GM20431 (cell line): ENCODE measurements around the gene BNIPL.

Source experiments
- in situ Hi-C: fragments of 300-500 bp; cut with MseI, MboI; formaldehyde crosslinking; loops from one replicate; pipeline ENCODE4 v1.15.0; 2020; ENCODE audit warnings: low sequenced_read_pairs; ENCODE audit not compliant: unreplicated experiment

BNIPL gene

DNA sequence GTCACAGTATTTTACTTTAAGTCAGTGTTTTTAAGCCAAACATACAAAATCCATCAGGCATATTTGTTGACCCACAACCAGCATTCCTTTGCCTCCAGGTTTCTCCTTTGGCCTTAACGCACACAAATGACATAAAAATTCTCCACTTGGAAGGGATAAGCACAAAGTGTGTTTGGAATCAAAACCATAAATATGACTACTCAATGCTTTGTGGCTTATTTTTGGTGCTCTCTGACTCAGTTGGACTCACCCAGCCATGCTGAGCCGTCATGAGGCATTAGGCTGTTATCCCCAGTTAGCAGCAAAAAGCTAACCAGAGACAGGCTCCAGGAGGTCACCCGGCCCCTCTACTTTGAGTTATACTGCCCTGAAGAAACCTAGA lies 27.2 kb upstream of the BNIPL start:
- in situ Hi-C loops: no loop called here

DNA sequence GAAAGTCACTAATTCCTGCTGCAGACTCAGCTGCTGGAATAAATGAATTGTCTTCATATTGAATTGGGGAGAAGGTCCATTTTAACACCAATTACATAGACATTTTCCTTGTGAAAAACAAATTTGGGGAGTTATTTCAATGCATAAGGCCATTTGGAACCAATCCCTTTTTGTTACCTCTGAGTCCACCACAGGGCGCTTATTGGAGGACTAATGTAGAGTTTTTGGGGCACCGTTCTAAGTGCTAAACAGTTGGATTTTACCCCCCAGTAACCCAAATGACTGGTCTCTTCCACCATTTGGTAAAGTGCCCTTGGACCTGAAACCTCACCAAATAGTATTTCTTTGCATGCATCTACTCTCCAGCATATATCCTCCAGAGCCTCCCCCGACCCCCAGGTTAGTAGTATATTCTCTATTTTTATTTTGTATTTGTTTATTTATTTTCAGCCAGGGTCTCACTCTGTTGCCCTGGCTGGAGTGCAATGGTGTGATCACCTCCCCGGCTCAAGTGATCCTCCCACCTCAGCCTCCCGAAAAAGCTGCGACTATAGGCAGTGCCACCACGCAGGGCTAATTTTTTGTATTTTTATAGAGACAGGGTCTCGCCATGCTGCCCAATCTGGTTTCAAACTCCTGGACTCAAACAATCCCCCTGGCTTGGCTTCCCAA lies 26.6 kb upstream of the BNIPL start:
- in situ Hi-C loops: no loop called here

DNA sequence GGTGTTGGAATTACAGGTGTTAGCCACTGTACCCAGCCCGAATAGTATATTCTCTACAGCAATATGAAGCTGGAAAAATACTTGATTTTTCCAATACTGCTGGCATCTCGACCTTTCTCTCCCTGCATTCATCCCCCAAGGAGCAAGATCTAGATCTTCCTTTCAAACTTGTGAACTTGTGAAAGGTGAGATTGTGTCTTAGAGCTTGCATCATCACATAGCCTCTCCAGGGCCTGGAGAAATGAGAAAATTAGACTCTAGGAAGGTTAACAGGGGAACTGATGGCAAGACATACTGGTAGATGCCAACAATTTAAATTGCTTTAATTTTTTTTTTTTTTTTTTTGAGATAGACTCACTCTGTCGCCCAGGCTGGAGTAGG lies 26.1 kb upstream of the BNIPL start:
- in situ Hi-C loops: no loop called here

DNA sequence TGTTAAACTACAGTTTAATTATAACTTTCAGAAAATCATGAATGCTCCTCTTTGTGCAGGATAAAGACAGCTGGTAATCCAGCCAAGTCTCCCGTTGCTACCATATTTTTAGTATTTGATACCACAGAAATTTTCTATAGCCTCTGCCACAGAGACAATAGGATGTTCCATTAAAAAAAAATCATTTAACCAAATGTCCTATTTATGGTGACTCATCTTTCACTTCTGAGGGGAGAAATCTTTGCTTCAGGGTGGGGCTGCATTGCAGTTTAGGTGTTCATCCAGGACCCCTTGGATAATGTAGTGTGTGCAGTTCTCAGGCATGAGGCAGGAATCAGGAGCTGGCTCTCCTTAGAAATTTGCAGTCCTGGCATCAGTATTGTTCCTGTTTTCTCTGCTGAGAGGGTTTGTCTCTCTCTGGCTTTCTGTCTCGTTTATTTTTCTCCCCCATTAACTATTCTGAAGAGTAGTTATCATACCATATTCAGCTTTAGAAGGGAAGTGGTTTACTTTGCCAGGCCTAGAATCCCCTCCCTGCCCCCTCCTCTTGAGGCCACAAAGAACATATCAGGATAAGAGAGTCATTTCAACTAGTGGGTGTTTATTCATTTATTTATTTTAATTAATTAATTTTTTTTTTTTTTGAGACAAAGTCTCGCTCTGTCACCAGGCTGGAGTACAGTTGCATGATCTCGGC lies 25.1 kb upstream of the BNIPL start:
- in situ Hi-C loops: no loop called here

DNA sequence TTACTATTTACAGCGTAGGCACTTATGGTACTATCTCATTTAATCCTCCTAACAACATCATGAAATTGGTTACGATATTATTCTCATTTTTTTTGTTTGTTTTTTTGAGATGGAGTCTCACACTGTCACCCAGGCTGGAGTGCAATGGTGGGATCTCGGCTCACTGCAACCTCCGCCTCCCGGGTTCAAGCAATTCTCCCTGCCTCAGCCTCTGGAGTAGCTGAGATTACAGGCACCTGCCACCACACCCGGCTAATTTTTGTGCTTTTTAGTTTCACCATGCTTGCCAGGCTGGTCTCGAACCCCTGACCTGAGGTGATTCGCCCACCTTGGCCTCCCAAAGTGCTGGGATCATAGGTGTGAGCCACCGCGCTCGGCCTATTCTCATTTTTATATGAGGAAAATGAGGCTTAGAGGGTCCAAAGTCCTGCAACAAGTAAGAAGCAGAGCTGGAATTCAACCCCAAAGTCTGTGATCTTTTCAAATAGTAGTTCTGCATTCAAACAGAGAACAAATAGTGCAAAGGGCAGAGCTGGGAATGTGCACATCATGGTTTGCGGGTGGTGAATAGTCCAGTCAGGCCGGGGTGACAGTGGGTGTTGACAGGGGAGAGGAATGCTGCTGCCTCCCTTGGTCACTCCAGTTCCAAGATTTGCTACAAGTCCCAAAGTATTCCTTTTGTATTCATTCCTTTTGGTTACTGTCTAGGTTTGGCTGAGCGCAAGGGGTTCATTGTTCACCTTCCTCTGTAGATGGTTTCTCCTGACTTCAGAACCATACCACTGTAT lies 23.5 kb upstream of the BNIPL start:
- in situ Hi-C loops: no loop called here

DNA sequence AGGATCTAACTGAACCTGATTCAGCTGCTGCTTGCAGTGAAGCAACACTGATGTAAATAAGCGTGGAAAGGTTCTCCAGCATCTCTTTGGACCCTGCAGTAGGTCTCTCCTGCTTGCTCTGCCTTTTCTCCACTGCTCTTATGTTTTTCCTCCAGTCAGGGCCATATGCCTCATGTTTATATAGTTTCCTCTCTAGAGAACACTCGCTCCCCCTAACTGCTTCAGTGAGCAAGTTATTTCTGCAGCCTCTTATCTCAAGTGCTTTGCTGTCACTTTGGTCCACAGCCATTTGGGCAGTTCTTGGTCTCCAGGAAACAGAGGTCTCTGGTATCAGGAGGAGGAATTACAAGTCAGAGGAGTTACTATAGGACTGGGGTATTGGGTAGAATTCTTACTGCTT lies 22.9 kb upstream of the BNIPL start:
- in situ Hi-C loops: no loop called here

DNA sequence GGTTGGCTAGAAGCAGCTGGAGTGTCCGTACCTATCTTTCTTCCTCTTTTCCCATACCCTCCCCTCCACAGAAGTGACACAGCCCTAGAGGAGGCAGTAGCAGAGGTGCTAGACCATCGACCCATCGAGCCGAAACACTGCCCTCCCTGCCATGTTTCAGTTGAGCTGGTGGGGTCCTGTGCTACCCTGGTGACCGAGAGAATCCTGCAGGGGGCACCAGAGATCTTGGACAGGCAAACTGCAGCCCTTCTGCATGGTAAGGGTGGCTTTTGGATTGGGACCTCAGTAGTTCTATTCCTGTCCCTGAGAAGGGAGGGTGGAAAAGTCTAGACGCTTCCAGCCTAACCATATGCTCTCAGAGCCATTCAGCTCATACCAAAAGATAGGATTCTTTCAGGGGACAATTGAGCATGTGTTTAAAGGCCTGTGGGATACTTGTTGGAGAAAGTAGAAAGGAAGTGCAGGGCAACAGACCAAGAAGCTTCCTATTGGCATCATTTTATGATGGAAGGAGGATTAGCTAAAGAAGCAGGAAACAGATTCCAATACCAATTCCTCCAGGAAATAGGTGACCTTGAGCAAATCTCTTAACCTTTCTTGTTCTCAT lies 11.7 kb upstream of the BNIPL start:
- in situ Hi-C loops: no loop called here

DNA sequence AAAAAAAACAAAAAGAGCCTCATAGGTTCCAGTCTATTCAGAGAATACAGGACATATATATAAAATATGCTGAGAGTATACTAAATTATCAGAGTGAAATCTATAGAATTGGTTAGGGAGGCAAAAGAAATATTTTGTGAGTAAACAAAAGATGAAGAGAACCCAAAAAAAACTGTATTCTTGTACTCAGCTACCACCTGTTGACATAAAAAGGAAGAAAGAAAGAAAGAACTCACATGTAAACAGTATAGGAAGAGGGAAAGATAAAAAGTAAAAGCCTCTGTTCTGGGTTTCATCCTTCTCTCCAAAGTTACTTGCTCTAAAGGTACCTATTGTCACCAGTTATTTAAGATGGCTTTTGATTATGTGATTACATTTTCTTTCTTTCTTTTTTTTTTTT lies 9.9 kb upstream of the BNIPL start:
- in situ Hi-C loops: no loop called here

DNA sequence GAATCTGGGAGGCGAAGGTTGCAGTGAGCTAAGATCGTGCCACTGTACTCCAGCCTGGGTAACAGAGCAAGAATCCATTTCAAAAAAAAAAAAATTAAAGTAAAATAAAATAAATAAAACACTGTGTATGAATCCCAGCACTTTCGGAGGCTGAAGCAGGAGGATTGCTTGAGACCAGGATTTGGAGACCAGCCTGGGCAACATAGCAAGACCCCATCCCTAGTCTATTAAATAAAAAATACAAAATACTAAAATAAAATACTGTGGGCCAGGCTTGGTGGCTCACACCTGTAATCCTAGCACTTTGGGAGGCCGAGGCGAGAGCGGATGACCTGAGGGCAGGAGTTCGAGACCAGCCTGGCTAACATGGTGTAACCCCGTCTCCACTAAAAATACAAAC lies 4.2 kb upstream of the BNIPL start:
- in situ Hi-C loops: no loop called here

DNA sequence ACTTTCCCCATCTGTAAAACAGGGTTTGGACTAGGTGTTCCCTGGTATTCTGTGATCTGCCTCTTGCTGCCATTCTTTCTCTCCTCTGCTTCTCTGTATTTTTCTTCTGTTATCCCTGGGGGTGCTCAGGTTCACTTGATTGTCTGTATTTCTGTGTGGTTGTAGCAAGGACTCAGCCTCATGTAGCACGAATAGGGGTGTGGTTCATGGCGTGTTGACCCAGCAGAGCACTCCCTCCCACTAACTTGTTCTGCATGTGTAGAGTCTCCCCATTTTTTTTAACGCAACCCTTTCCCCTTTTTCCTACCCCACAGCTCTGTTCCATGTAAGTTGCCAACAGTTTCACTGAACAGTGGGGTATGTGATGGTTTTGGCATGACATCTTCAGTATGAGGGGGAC lies 1.2 kb upstream of the BNIPL start:
- in situ Hi-C loops: no loop called here

DNA sequence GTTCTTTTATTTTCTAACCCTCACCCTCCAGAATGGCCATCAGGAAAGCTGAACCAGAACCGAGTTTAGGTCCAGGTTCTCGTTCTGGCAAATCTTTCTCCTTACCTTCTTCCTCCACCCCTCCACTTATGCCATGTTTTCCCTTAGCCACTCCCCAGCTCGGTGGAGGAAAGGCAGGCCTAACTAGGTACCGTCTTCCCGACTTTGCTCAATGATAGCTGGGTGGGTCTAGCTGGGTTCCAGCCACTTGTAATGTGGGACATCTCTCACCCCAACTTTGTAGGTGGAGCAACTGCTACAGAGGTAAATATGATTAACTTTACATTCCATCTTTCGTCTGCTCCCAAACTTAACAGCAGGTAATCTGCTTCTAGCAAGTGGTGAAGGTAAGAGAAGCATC lies 646 bp downstream of the BNIPL start:
- in situ Hi-C loops: no loop called here

DNA sequence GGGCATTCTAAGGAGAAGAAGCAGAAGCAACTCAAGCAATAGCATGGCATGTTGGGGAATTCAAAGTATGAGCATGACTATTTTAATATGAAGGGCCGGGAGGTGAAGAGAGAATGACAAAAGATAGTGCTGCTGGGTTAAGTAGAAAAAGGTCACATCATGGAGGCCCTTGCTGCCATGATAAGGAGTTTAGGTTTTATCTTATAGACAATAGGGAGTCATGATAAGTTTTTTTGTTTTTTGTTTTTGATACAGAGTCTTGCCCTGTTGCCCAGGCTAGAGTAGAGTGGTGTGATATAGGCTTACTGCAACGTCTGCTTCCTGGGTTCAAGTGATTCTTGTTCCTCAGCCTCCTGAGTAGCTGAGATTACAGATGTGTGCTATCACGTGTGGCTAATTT lies 3.1 kb downstream of the BNIPL start:
- in situ Hi-C loops: no loop called here

DNA sequence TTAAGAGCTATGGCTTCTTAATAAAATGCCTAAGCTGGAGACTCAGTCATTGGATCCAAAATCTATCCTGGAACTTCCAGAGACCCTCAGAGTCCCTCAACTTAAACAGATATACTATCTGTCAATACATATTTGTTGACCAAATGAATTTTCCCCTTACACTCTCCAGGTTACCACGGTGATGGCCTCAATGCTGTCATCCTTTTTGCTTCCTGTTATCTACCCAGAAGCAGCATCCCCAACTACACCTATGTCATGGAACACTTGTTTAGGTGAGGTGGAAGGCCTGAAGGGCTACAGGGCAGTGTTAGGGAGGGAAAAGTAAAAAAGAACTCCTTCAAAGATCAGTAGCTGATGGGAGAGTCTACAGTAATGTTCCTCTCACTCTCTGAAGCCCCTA lies 6.8 kb downstream of the BNIPL start:
- in situ Hi-C loops: no loop called here

DNA sequence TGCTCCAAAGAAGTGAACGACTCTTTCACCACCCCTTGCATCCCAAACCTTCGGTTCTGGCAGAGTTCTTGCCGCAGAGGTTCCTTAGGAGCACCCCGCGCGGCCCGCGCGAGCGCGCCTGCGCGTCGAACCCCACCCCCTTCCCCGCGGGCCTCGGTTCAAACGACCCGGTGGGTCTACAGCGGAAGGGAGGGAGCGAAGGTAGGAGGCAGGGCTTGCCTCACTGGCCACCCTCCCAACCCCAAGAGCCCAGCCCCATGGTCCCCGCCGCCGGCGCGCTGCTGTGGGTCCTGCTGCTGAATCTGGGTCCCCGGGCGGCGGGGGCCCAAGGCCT lies 11.2 kb downstream of the BNIPL start, which contains the start of gene C1orf56:
Gene C1orf56, plus strand, starts transcription at position 161 of the 334 bp plus-strand sequence. Its CDS starts 97 bp downstream, at position 258.
- in situ Hi-C loops: no loop called here

DNA sequence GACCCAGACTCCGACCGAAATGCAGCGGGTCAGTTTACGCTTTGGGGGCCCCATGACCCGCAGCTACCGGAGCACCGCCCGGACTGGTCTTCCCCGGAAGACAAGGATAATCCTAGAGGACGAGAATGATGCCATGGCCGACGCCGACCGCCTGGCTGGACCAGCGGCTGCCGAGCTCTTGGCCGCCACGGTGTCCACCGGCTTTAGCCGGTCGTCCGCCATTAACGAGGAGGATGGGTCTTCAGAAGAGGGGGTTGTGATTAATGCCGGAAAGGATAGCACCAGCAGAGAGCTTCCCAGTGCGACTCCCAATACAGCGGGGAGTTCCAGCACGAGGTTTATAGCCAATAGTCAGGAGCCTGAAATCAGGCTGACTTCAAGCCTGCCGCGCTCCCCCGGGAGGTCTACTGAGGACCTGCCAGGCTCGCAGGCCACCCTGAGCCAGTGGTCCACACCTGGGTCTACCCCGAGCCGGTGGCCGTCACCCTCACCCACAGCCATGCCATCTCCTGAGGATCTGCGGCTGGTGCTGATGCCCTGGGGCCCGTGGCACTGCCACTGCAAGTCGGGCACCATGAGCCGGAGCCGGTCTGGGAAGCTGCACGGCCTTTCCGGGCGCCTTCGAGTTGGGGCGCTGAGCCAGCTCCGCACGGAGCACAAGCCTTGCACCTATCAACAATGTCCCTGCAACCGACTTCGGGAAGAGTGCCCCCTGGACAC lies 11.7 kb downstream of the BNIPL start:
- in situ Hi-C loops: no loop called here

DNA sequence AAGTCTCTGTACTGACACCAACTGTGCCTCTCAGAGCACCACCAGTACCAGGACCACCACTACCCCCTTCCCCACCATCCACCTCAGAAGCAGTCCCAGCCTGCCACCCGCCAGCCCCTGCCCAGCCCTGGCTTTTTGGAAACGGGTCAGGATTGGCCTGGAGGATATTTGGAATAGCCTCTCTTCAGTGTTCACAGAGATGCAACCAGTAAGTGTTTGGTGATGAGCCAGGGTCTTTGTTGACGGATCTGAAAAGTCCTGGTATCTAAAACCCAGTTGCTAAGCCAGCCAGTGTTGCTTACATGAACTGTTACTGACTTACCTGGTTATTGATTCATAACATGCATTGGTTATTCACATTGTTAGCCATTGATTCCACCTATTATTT lies 12.3 kb downstream of the BNIPL start:
- in situ Hi-C loops: no loop called here

DNA sequence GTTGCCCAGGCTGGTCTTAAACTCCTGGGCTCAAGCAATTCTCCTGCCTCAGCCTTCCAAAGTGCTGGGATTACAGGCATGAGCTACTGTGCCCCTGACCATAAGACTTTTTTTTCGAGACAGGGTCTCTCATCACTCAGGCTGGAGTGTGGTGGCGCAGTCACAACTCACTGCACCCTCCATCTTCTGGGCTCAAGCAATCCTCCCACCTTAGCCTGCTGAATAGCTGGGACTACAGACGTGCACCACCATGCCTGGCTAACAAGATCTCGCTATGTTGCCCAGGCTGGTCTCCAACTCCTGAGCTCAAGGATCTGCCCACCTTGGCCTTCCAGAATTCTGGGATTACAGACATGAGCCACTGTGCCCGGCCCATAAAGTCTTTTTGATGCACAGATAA lies 13.1 kb downstream of the BNIPL start:
- in situ Hi-C loops: no loop called here

DNA sequence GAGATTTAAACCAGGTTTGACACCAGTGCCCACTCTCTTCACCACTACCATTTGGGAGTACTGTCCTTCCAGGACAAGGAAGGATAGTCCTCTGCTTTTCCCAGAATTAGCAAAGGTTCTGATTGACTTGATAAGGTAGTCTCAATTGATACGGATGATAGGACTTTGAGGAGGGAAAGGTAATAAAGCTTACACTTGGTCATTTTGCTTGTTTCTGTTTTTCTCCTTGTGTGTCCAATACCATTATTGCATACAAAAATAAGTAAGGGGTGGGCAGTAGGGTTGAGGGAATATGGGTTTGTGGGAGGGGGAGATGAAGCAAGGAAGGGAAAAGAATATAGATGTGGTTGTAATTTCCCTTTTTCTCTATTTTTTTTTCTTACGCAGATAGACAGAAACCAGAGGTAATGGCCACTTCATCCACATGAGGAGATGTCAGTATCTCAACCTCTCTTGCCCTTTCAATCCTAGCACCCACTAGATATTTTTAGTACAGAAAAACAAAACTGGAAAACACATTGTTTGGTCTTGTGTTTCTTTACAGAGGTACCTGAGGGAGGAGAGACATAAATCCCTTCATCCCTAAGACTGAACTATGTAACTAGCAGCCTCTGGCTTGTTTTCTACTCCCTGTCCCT lies 13.8 kb downstream of the BNIPL start:
- in situ Hi-C loops: no loop called here

DNA sequence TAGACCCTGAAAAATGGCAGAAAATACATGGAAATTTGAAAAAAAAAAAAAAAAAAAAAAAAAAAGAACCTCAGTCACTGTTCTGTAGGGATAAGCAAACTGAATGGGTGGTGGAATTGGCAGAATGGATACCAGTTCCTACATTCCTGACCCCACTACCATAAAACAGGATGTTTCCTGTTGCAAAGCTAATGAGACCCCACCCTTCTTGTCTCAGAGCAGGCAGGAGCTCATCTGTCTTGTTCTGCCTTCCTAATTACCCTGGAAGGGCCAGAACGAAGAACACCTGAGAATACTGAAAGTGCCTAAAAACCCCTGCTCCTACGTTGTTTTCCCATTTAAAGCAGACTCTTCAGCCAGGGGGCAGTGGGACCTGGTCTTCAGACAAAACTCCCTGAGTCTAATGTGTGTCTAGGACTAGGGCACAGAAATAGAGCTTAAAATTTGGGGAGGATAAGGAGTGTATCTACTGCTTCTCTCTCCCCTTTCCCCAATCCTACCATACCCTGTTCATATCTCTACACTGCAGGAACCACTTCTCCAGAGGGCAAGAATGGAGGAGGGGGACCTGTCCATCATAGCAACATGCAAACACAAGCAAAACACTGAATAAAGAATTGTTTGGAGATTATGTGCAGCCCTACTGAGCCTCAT lies 15.1 kb downstream of the BNIPL start:
- in situ Hi-C loops: no loop called here
